MG63 (cell line): Measurements from ENCODE around the gene EEIG1. TPM values are rescaled to one million over a fixed set of nuclear protein-coding genes. Genes with fewer than 3 reads are reported as not detected.

Experiments
- DNase-seq: peaks from one replicate; pipeline ENCODE4 v3.0.0-alpha.2; 2020
- H3K27me3 ChIP-seq: fragments of 250-450 bp; sonication (Bioruptor Pico); 2 replicates; pipeline ENCODE4 v1.5.1; 2020; ENCODE audit warnings: mild to moderate bottlenecking, moderate library complexity
- H3K36me3 ChIP-seq: fragments of 250-450 bp; sonication (Bioruptor Pico); 2 replicates; pipeline ENCODE4 v1.5.1; 2020; ENCODE audit warnings: mild to moderate bottlenecking, moderate library complexity
- H3K4me3 ChIP-seq: fragments of 250-450 bp; sonication (Bioruptor Pico); 2 replicates; pipeline ENCODE4 v1.5.1; 2020; ENCODE audit warnings: mild to moderate bottlenecking, moderate library complexity
- H3K9me3 ChIP-seq: fragments of 250-450 bp; sonication (Bioruptor Pico); 2 replicates; pipeline ENCODE4 v1.5.1; 2020; ENCODE audit warnings: mild to moderate bottlenecking, moderate library complexity
- total RNA-seq: library from RNA; depleted of rRNA; stranded (reverse); fragments of >200 nt; shearing (Covaris generic); gene quantifications from 2 replicates; pipeline ENCODE4 v1.2.3, GENCODE V29; 2014; ENCODE audit warnings: low replicate concordance

EEIG1 gene
- total RNA-seq, 1 experiment from 2014 or later, result 10.3 TPM

DNA sequence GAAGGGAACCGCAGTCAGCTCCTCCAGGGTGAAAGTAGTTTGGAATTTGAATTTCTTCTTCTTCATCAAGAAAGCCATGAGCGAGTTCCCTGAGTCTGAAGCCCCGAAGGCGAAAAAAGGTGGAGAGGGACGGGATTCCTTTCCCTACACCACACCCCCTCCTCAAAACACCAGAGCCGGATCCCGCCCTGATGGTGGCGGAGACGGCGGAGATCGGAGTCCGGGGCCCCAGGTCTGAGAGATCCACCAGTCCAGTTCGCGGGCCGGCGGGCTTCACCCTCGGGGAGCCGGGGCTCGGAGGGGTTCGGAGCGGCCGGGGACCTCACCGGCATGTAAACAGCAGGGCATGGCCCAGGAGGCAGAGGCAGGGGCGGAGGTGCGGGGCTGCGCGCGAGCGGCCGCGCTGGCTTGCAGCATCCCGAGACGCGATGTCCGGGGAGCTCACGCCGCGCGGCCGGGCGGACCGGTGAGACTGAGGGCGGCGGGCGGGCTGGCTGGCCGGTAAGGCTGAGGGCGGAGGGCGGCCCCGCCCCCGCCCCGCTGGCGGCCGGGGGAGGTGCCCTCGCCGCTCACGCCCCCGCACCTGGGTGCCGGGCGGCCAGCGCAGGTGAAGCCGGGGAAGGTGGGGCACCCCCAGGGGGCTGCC, 606 bp downstream of the EEIG1 start:
- Histone ChIP-seq H3K36me3 (peaks cover 23% of the 10 kb centered on the region), H3K4me3 (peak overlapping the region; percentile 85), H3K9me3 (no peaks in the 10 kb centered on the region), H3K27me3 (no peaks in the 10 kb centered on the region)
- peak; percentile 47 for DNase-seq

DNA sequence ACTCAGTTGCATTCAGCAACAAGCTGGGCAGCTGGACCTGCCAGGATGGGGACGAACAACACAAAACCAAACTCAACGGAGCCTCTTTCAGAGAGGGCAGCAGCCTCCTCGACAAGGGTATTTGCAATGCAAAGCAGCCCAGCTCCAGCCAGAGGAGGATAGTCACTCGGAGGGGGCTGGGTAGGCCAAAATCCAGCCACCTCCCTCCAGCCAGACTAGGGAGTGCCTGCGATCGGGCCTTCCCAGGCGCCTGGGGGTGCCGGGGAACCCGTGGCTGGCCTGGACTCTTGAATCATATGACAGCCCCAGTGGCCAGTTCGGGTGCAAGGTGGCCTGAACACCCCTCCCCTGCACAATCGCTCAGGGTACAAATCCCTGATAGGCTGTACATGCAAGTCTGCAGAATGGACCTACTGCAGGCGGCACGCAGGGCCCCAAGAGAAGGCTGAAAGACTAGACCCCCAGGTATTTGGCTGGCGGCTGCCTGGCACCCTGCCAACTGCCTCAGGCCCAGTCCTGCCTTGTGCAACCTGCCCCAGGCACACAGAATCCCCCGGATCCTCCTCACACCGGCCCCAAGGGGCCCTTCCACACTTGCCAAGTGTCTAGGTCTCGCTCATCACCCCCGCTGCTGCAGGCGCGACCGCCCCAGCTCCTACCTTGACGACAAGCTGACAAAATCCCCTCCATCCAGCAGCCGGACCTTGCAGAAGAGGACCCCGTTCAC, 1.3 kb downstream of the EEIG1 start:
- peaks cover 23% of the 10 kb centered on the region for H3K36me3 ChIP-seq
- H3K9me3 ChIP-seq, result no peaks in the 10 kb centered on the region
- H3K27me3 ChIP-seq, result no peaks in the 10 kb centered on the region
- DNase-seq, result peak; percentile 67
- peak overlapping the region; percentile 85 for H3K4me3 ChIP-seq

DNA sequence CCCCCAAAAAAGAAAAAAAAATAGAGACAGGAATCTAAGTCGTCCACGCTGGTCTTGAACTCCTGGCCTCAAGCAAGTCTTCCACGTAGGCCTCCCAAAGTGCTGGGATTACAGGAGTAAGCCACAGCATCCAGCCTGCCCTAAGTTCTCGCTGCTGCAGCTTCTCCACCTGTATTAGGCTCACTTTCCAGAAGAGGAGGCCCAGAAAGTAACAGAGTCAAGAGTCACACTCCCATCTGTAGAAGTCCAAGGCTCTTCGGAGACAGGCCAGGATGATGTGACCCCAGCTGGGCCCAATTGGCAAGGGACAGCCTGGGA, 1.8 kb downstream of the EEIG1 start:
- Histone ChIP-seq H3K4me3 (peak overlapping the region; percentile 85), H3K27me3 (no peaks in the 10 kb centered on the region), H3K9me3 (no peaks in the 10 kb centered on the region), H3K36me3 (peaks cover 23% of the 10 kb centered on the region)
- no peak for DNase-seq

DNA sequence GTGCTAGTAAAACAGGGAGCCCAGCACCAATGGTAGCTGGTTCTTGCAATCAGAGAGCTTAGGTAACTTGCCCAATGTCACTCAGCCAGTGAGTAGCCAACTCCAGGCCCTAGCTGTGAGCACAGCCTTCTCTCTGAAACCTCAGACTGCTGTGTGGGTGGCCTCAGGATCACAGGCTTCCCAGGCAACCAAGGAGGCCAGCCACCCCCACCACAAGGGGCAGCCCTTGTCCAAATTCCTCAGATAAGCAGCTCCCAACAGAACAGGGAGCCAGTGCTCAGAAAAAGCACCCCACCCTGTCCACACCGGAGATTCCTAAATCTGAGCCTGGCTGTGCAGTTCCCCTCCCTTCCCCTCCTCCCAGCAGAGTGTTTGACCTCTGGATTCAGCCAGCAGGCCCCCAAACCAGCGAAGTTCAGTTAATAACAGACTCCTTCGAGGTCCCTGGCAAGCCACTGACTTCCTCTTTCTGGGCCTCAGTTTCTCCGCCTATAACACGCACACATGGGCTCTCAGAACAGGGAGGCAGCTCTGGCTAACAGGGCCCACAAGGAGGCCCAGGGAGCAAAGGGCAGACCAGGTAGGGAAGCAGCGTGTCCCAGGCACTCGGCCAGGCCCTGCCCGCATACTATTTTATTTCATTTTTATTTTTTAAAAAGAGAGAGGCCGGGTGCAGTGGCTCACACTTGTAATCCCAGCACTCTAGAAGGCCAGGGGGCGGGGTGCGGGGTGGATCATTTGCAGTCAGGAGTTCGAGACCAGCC, 2.7 kb downstream of the EEIG1 start:
- Histone ChIP-seq H3K27me3 (no peaks in the 10 kb centered on the region), H3K9me3 (no peaks in the 10 kb centered on the region), H3K4me3 (peak overlapping the region; percentile 85), H3K36me3 (peaks cover 23% of the 10 kb centered on the region)
- peak; percentile 87 for DNase-seq

DNA sequence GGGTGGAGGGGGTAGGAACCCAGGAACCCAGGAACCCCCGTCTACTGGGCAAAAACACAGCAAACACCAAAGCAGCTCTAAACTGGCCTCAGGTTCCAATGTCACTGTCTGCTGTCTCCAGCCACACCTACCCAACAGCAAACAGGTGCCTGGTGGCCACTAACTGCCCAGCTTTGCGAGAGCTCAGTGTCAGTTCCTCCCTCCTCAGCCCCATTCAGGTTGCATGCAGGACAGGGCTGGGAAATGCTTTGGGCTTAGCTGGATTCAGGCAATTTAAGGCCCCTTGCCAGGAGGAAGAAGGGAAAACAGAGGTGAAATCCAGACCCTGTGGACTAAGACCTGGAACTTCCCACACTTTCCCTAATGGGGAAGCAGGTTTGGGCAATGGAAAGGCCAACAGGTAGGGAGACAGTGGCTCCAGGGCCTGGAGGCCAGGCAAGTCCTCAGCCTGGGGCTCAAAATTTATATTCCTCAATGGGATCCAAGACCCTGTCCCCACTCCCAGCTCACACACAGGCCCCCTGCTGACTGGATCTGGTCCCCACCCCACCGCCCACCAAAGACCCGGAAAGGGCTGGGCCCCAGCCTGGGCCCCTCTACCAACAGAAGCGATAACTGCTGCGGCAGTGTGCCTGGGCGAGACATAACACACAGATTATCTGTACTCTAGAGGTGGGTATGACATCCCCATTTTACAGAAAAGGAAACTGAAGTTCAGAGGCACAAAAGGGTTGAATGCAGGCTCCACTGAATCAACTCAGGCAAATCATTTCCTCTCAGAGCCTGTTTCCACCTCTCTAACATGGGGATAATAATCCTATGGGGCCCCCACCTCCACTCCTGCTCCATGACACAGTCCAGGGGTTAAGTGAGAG, 3.5 kb downstream of the EEIG1 start:
- H3K4me3 ChIP-seq, result peak overlapping the region; percentile 85
- no peaks in the 10 kb centered on the region for H3K9me3 ChIP-seq
- DNase-seq, result no peak
- peaks cover 23% of the 10 kb centered on the region for H3K36me3 ChIP-seq
- no peaks in the 10 kb centered on the region for H3K27me3 ChIP-seq

DNA sequence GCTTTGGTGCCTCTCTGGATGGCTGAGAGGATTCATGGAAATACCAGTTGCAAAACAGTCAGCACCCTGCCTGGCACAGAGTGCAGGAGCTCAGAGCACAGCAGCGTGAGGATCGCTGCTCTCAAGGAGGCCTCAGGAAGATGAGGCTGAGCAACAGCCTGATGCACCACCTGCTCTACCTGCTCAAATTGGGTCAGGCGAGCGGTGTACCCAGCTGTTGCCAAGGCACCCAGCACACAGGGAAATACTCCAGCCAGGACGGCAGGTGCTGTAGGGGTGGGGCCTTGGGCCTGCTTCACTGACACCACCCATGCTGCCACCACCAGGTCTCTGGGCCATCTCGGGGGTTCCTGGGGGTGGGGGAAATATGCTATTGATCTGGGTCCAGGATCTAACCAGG, 4.3 kb downstream of the EEIG1 start:
- Histone ChIP-seq H3K9me3 (no peaks in the 10 kb centered on the region), H3K4me3 (no peak overlapping the region), H3K27me3 (no peaks in the 10 kb centered on the region), H3K36me3 (peaks cover 23% of the 10 kb centered on the region)
- DNase-seq, result no peak

DNA sequence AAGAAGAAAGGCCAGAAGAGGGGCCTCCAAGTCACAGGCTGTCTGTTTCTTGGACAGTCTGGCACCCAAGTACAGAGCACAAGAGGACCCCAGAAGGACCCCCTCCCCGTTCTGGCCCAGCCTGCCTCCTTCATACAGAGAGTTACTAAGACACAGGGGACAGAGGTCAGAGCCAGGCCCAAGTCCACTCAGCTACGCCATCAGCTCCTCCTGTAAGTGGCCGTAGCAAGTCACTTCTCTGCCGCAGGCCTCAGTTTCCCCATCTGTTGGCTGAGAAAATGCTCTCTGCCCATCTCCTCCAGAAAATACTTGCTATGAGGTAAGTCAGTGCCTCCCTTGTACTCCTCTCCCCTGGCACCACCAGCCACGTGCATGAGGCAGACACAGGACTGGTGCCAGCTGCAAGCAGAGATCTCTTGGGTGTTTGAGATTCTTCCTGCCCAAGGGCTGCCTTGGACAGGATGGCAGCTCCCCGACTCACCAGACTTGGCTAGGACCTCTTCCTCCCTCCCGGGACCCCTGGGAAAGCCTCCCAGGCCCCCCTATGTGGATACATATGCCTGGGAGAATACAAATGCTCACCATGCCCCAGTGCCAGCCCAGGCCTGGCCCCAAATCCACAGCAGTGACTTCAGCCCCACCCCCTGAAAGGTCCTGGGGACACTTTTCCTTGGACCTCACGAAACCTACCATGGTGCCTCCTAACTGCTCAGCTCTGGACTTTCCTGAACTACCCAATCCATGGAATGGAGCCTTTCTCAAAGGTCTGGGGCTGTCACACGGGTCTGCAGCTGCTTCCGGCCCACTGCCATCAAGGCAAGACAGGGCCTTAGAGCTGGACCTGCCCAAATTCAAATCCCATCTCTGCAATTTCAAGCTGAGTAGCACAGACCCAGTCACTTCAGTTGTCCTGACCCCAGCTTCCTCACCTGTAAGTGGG, 5.1 kb downstream of the EEIG1 start:
- Histone ChIP-seq H3K36me3 (peaks cover 23% of the 10 kb centered on the region), H3K27me3 (no peaks in the 10 kb centered on the region), H3K4me3 (no peak overlapping the region), H3K9me3 (no peaks in the 10 kb centered on the region)
- peak; percentile 84 for DNase-seq

DNA sequence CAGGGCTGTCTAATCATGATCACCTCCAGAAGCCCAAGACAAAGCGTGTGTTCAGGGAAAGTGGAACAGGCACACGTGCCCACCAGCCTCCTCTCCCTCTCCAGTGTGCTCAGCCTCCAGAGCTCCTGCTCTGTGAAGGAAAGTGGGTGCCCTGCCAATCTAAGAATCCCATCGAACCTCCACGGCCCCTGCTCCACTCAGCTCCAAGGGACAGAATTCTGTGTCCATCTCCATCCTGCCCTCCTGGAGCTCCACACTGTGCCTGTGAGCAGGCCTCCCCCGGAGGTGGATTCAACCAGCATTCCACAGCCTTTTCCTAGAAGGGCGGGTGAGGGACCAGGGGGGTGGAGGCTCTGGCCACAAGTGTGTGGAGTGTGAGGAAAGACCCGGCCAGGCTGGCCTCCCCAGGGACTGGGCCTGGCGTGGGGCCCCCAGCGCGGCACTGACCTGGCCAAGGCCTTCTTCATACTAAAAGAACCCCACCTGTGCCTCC, 6.0 kb downstream of the EEIG1 start:
- Histone ChIP-seq H3K4me3 (no peak overlapping the region), H3K36me3 (peaks cover 23% of the 10 kb centered on the region), H3K27me3 (no peaks in the 10 kb centered on the region), H3K9me3 (no peaks in the 10 kb centered on the region)
- DNase-seq, result no peak

DNA sequence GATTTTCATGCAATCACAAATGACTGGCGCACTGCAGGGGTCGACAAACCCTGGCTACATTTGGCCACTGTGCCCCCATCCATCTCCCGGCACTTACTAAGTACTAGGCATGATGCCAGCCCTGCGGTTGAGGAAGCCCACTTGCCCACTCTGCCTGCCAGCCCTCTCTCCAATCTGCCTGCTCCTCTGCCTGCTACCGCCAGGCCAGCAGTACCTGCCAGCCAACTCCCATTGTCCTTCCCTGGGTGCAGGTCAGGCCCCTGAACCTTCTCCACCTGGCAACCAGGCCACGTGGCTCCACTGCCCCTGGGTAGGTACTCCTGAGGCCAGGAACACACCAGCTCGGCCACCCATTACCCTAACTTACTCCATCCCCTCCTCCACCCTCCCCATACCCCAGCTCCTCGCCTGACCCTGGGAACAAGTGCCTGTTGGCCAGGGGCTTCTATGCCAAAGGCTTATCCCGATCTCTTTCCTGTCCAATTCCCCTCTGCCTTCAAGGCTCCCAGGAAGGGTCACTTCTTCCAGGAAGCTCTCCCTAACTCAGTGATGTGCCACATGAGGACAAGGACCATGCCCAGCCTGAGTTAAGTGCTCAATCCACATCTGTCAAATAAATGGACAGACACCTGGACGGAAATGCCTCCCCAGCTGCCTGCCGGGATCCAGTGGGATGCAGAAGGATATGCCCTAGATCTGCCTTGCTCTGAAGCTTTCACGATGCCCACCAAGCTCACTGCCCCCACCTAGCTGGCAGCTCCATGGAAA, 6.6 kb downstream of the EEIG1 start:
- Histone ChIP-seq H3K4me3 (no peak overlapping the region), H3K36me3 (peaks cover 21% of the 10 kb centered on the region), H3K9me3 (no peaks in the 10 kb centered on the region), H3K27me3 (no peaks in the 10 kb centered on the region)
- peak; percentile 65 for DNase-seq

DNA sequence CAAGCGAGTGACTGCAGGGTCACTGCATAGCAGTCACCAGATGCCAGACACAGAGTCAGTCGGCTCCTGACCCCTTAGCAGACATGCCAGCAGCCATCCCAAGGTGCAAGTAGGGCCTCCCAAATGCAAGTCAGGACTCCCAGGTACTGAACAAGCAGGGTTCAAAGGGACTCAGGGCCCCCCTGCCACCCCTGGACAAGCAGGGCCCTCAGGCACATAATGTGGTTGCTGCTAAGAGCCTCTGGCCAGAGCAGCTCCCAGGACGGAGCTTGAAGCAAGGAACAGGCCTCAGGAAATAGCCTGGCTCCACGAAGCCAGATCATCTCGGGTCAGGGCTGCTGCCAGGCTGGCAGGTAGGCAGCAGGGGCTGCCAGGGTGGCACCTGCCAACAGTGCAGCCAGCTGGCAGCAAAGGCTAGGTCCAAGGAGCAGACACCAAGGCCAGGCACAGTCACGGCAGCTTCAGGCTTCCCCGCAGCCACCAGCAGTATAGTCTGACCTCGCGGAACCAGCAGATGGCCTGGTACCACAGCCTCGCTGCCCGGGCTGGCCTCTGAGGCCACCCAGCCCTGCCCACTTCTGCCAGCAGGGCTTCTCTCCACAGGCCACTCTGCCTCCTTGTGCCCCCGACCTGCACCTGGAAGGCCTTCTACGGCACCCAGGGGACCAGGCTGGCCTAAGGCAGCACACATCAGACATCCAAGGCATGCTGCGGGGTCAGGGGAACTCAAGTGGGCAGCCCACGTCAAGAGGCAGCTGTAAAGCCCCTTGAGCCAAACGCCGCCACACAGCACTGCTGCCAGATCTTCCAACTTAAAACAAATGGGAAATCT, 7.4 kb downstream of the EEIG1 start:
- no peak for DNase-seq
- no peak overlapping the region for H3K4me3 ChIP-seq
- no peaks in the 10 kb centered on the region for H3K27me3 ChIP-seq
- peaks cover 20% of the 10 kb centered on the region for H3K36me3 ChIP-seq
- no peaks in the 10 kb centered on the region for H3K9me3 ChIP-seq

DNA sequence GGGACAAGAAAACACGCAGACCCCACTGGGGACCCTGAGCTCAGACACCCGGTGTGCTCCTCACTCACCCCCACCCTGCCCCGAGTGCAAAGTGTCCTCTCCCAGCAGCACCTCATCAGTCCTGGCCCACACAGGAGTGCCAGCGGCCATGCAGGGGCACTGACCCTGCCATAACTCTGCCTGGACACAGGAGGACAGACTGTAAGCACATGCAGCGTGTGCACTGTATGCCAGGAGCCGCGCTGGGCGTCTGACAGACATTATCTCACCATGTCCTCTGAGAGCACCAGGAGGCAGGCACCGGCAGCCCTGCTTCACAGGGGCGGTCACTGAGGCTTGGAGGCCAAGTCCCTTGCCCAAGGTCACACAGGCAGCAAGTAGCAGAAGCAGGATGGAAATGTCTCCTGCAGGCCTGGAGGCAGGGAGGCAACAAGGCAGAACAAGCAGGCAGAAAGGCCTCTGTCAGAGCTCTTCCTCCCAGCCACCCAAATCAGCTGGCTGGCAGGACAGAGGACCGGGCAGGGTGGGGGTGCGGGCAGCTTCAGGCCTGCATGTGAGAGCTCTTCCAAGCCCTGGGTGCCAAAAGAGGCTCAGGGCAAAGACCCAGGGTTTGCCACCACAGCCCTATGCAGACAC, 8.4 kb downstream of the EEIG1 start:
- H3K27me3 ChIP-seq, result no peaks in the 10 kb centered on the region
- DNase-seq, result peak; percentile 49

DNA sequence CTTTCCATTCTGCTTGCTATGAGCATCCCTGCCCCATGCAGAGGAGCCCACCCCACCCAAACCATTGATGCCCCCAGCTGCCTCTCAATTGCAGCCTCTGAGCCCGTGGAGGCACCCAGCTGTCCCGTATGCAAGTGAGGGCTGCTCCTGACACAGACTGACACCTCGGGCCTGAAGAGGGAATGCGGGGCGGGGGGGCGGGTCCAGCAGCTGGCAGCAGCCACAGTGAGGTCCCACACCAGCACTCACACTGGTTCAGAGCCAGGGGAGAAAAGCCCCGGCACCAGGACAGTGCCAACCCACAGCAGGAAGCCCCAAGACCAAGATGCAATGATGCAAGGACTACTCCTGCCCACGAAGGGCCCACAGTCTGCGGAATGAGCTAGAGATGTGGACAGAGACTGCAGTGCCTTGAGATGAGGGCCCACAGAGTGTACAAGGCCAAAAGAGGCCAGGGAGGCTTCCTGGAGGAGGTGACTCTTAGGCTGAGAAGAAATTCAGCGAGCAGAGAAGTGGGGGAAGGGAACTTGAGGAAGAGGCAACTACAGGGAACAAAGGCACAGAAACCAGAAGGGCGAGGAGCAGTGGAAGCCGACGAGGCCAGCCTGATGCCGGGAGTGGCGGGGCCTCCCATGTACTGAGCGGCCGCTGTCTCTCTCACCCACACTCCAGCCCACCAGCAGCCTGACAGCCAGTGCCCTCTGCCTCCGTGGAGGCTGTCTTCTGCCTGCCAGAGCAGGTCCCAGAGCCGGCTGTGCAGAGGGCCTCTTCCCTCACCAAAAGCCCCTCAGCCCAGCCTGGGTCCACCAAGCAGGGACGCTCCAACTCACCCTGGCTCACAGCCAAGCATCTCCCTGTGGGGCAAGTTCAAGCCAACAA, 9.2 kb downstream of the EEIG1 start:
- Histone ChIP-seq H3K27me3 (no peaks in the 10 kb centered on the region), H3K9me3 (no peaks in the 10 kb centered on the region), H3K36me3 (peaks cover 20% of the 10 kb centered on the region), H3K4me3 (no peak overlapping the region)
- peak; percentile 71 for DNase-seq

More for the DNA sequence above, 8.4 kb downstream of the EEIG1 start:
- Histone ChIP-seq H3K4me3 (no peak overlapping the region), H3K36me3 (peaks cover 20% of the 10 kb centered on the region), H3K9me3 (no peaks in the 10 kb centered on the region)
